Lower leg skin (tissue), 4 donors: Measurements from ENCODE around the gene PAOX. TPM values are rescaled to one million over a fixed set of nuclear protein-coding genes. Genes with fewer than 3 reads are reported as not detected.

ENCODE experiments used
- DNase-seq, 2 donors: peaks; one replicate each; pipeline ENCODE4 v3.0.0-alpha.2; 2019; ENCODE audit warnings: low spot score in 2 of 2
- H3K4me3 ChIP-seq: fragments of 200-600 bp; sonication (generic); 2 replicates; pipeline ENCODE4 v1.5.1; 2017; ENCODE audit warnings: mild to moderate bottlenecking, low read depth; ENCODE audit not compliant: poor library complexity, severe bottlenecking
- CTCF ChIP-seq, 3 donors: fragments of 450-650 bp; IDR thresholded peaks; one replicate each; pipeline ENCODE4 v1.5.1; 2016; ENCODE audit warnings: antibody characterized with exemption in 3 of 3, mild to moderate bottlenecking in 3 of 3, moderate library complexity in 2 of 3
- POLR2A ChIP-seq, 2 donors: fragments of 450-650 bp; IDR thresholded peaks; one replicate each; pipeline ENCODE4 v1.6.1; 2016 to 2017; ENCODE audit warnings: antibody characterized with exemption in 2 of 2, mild to moderate bottlenecking in 1 of 2, moderate library complexity in 1 of 2
- WGBS, 2 donors: methylation state at CpG; one replicate each; pipeline ENCODE4 v1.1.5; 2018; 5-methylcytosine and 5-hydroxymethylcytosine counted together
- intact Hi-C: fragments of 100-400 bp; cut with DNase I; formaldehyde crosslinking; loops from one replicate; pipeline ENCODE4 v1.15.0; 2023; ENCODE audit warnings: low total_unique reads
- total RNA-seq, 4 donors: library from RNA; depleted of rRNA; stranded (reverse); fragments of >200 nt; gene quantifications; one replicate each; pipeline ENCODE4 v1.1.0, GENCODE V29; 2016

The PAOX gene
- total RNA-seq, 4 donors from 2014 or later: 8.1 to 21.8 (median 14.4) TPM

GRCh38 chr10:133377025-133377817 lies 1.8 kb upstream of the PAOX start:
- no peak for TF ChIP-seq POLR2A (IDR thresholded peaks at IDR 0.05)
- no peak for TF ChIP-seq CTCF (IDR thresholded peaks at IDR 0.05)
- H3K4me3 ChIP-seq: no peak overlapping the region
- WGBS, 2 donors: 91% methylated on average over 19 to 30 of the region's 30 CpGs

DNA sequence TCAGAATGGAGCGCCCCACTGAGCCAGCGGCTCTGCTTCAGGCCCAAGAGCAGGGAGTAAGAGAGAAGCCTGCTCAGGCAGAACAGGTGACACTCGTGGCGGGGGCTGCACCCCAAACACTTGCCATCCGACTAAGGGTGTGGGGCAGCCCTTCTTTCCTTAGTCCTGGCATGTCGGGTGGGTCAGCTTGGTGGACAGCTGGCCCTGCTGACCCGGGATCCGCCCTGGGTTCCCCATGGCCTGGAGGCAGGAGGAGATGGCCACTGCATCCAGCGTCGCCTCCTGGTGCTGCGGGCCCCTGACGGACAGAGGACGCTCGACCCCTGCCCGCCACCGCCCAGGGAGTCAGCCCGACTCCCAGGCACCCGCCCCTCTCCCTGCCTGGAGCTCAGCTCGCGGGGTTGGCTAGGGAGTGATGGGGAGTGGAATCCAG lies 1.2 kb upstream of the PAOX start:
- WGBS, 2 donors: 17 to 23% methylated on average over 17 to 20 of the region's 20 CpGs
- TF ChIP-seq POLR2A (IDR thresholded peaks at IDR 0.05) (no peak), CTCF (IDR thresholded peaks at IDR 0.05) (no peak)
- peak overlapping the region; percentile 53 for H3K4me3 ChIP-seq
- no peak for DNase-seq
- intact Hi-C loops: no loop called here

More at GRCh38 chr10:133377025-133377817, 1.8 kb upstream of the PAOX start:
- no peak for DNase-seq
- intact Hi-C loops: no loop called here

DNA sequence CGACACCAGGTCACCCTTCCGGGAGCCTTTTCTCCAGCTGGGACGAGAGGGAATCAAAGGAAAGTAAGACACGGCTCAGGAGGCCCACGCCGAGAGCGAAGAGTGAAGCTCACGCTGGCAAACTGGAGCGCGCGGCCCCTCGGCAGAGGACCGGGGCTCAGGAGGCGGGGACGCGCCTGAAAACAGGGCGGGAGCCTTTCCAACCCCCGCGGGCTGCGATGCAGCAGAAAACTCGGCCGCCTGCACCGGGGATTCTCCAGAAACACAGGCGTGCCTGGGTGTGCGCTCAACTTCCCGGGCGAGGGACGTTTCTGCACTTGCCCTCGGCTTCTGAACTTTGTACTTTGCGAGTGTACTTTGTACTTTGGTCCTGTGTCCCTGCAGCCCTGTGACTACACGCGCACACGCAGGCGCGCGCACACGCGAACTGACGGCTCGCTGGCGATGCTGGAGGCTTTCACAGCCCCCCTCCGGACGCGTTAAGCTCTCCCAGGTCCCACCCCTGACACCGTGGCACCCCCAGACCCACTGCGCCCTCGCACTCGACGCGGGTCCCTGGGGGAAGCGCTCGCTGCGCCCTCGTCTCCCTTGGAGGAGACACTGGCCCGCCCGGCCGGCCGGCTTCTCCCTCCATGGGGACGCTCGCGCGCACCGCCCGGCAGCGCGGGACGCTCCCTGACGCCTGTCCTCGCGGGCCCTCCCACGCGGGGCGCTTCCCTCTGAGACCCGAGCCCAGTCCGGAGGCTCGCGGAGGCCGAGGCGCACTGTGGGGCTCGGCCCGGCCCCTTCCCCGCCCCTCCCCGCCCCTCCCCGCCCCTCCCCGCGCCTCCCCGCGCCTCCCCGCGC lies 588 bp upstream of the PAOX start:
- H3K4me3 ChIP-seq: peak overlapping the region; percentile 53
- peak in 1 of 2 donors; percentile 44 for DNase-seq
- intact Hi-C loops: no loop called here
- TF ChIP-seq CTCF (IDR thresholded peaks at IDR 0.05) (no peak), POLR2A (IDR thresholded peaks at IDR 0.05) (no peak)
- 1% methylated on average over 31 to 47 of the region's 90 CpGs for WGBS, 2 donors

DNA sequence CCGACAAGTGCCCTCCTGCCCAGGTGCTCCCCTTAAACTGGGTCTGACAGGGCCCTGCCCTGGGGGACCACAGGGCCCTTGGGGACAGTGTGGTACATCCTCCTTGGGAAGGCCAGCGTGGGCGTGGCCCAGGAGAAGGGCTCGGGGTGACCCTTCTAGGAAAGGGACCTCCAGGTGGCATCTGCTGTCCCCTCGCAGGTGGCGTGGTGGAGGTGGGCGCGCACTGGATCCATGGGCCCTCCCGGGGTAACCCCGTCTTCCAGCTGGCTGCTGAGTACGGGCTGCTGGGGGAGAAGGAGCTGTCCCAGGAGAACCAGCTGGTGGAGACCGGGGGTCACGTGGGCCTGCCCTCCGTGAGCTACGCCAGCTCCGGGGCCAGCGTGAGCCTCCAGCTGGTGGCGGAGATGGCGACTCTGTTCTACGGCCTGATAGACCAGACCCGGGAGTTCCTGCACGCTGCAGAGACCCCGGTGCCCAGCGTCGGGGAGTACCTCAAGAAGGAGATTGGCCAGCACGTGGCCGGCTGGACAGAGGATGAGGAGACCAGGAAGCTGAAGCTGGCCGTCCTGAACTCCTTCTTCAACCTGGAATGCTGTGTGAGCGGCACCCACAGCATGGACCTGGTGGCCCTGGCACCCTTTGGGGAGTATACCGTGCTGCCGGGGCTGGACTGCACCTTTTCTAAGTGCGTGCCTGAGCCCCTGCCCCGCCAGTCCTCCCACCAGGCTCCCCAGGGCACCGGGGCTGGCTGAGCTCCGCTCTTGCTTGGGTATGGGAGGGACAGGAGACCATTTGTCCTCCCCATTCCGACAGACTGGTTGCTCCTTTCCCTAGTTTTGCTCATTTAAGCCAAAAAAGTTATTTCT lies 972 bp downstream of the PAOX start:
- intact Hi-C loops: no loop called here
- TF ChIP-seq CTCF (IDR thresholded peaks at IDR 0.05): no peak
- no peak for TF ChIP-seq POLR2A (IDR thresholded peaks at IDR 0.05)
- no peak for DNase-seq
- H3K4me3 ChIP-seq: no peak overlapping the region
- 92 to 94% methylated on average over 23 to 25 of the region's 36 CpGs for WGBS, 2 donors

- TF ChIP-seq CTCF (IDR thresholded peaks at IDR 0.05) (no peak), POLR2A (IDR thresholded peaks at IDR 0.05) (no peak)
- intact Hi-C loops: no loop called here
- H3K4me3 ChIP-seq: no peak overlapping the region
- WGBS, 2 donors: 88 to 97% methylated on average over 8 of the region's 8 CpGs
- DNase-seq: no peak
Measured at GRCh38 chr10:133381036-133381435, 2.0 kb downstream of the PAOX start.
